Transverse colon (tissue), 4 donors: ENCODE data around the gene UBE4A.

Source experiments
- CTCF ChIP-seq, 5 experiments: fragments of 200-600 bp in 3 of 5; fragments of 450-650 bp in 2 of 5; sonication (generic) in 3 of 5; IDR thresholded peaks; 1 replicate in 2 of 5; 2 replicates in 3 of 5; pipeline ENCODE4 v1.5.1; 2016 to 2017; ENCODE audit warnings: antibody characterized with exemption in 5 of 5, inconsistent platforms in 3 of 5, mild to moderate bottlenecking in 2 of 5, moderate library complexity in 1 of 5
- EP300 ChIP-seq: sonication (generic); formaldehyde crosslinking; IDR thresholded peaks from one replicate; pipeline ENCODE4 v1.6.1; 2017; ENCODE audit warnings: antibody characterized with exemption, low read depth
- POLR2A ChIP-seq: fragments of 450-650 bp; IDR thresholded peaks from one replicate; pipeline ENCODE4 v1.6.1; 2016; ENCODE audit warnings: antibody characterized with exemption, mild to moderate bottlenecking, moderate library complexity
- POLR2AphosphoS5 ChIP-seq, 3 donors: sonication (generic); formaldehyde crosslinking; IDR thresholded peaks; one replicate each; pipeline ENCODE4 v1.6.1; 2016; ENCODE audit warnings: antibody characterized with exemption in 3 of 3

- TF ChIP-seq CTCF (IDR thresholded peaks at IDR 0.05) (no peak), POLR2A (no peak), POLR2AphosphoS5 (IDR thresholded peaks at IDR 0.05) (no peak), EP300 (no peak)
Measured at GRCh38 chr11:118442301-118442700, 82.9 kb downstream of the UBE4A start.
